NCI-H748 (cell line): ENCODE data around the gene GDAP2.
"Not testable (repeated sequence)": the region's sequence is repeated elsewhere in the genome, so short reads cannot be mapped to it uniquely, and the experiment has no call there.

Experiments
- DNase-seq: peaks from one replicate; lab custom pipeline; 2025; ENCODE audit not compliant: unreplicated experiment; lab: John Stamatoyannopoulos, UW

Gene GDAP2

GRCh38 chr1:117929343-117930172, at the start of gene GDAP2, which contains the start of gene WDR3:
TSS of gene GDAP2 (minus strand) at chr1:117929621. CDS start at chr1:117920357, 9,264 bp downstream.
TSS of gene WDR3 (plus strand) at chr1:117929739. CDS start at chr1:117933320, 3,581 bp downstream.
- peak; percentile 98 for DNase-seq

DNA sequence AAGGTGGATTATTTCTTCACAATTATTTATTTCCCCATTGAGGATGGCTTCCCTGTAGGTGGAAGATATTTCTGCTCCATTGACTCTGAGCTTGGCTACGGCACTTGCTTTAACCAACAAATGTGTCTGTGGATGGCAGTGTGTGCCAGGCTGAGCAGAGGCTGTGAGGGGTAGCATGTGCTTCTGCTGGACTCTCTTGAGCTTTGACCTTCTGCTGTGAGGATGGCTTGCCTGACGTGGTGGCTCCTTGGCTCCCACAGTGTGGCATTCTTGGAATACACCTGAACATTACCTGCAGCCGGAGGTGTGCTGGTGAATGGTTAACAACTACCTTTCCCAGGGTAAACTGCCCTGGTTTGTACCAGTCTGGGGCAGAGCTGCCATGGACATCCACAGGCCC, 47.0 kb upstream of the GDAP2 start:
- DNase-seq, result no peak

DNA sequence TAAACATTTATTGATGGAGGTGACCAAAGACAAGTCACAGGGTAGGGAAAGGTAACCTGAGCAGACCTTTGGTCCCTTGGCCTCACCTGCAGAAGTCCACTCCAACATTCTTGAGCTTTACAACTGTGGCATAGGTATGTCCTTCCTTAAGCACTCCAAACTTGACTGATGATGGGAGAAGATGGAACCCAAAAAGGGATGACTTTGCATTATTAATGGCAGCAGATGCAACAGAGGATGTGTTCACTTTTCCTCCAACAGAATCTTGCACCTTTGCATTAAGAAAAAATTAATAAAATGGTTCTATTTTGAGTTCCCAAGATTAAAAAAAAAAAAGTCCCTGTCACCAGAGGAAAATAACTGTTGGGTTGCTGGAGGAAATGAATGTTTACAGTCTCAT, 42.4 kb upstream of the GDAP2 start:
- DNase-seq, result no peak

- DNase-seq, result no peak
Measured at GRCh38 chr1:117970252-117970651, 40.8 kb upstream of the GDAP2 start.

GRCh38 chr1:117967881-117968280, 38.5 kb upstream of the GDAP2 start:
- DNase-seq, result peak; percentile 20

GRCh38 chr1:117967477-117967876, 38.1 kb upstream of the GDAP2 start:
- DNase-seq, result peak; percentile 6

GRCh38 chr1:117964290-117965038, 35.0 kb upstream of the GDAP2 start:
- DNase-seq, result no peak

- no peak for DNase-seq
Measured at GRCh38 chr1:117959364-117959763, 29.9 kb upstream of the GDAP2 start.

DNA sequence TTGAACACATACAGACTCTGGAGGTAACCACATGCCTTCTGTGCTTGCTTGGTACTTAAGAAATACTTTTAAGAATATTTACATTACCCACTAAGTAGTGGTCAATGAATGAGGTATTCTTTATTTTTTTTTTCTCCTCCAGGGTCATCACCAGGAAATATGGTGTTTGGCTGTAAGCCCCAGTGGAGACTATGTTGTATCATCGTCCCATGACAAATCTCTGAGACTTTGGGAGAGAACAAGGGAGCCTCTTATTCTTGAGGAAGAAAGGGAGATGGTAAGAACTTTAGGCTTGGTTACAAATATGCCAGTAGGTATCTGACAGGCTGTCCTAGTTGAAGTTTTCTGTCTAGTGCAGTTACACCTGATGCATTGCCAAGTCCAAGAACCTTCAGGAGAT, 23.0 kb upstream of the GDAP2 start:
- DNase-seq, result no peak

DNA sequence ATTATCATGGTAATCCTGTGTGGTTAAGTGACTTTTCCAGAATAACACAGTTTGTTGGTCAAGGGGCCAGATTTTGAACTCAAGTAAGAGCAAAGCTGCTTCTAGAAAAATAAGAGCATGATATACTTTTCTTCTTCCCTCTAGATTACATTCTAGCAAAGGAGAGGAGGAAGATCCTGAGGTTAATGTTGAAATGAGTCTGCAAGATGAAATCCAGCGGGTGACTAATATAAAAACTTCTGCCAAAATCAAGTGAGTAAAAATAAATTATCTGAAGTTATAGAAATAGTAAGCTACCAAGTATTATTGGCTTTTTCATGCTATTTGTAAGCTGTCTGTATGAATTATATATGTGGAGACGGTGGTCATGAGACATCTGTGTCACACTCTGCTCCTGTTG, 12.9 kb upstream of the GDAP2 start:
- no peak for DNase-seq

DNA sequence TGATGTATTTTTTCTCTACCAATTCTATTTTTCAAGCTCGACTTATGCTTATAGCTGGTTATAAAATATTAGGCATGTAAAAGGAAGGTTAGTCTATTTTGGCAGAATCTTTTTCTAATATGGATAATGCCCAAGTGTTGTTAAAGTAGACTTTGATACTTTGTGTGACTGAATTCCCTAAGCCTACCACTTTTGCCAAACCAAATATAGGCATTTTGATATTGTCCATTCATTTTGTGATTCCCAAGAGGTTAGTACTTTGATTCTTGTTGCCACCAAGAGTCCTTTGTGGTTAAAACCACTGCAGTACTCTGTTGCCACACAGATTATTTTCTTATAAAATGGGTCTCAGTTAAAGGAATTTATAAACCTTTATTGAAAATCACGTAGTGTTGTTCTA, 4.3 kb upstream of the GDAP2 start:
- DNase-seq, result no peak

- DNase-seq, result no peak
Measured at GRCh38 chr1:117932576-117932975, 3.2 kb upstream of the GDAP2 start.

- peak; percentile 10 for DNase-seq
Measured at GRCh38 chr1:117930484-117930883, 1.1 kb upstream of the GDAP2 start.

DNA sequence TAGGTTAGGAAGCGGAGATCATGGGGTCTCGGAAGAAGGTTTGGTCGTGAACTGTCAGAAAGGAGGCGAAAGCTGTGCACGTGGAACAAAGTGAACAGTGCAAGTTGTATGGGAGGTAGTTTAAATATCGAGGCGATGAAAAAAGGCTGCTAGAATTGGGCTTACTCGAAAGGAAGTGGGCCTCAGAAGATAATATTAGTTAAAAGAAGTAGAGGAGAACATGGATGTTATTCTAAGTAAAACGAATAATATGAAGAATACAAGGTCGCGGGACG, 689 bp upstream of the GDAP2 start:
- DNase-seq, result no peak

DNA sequence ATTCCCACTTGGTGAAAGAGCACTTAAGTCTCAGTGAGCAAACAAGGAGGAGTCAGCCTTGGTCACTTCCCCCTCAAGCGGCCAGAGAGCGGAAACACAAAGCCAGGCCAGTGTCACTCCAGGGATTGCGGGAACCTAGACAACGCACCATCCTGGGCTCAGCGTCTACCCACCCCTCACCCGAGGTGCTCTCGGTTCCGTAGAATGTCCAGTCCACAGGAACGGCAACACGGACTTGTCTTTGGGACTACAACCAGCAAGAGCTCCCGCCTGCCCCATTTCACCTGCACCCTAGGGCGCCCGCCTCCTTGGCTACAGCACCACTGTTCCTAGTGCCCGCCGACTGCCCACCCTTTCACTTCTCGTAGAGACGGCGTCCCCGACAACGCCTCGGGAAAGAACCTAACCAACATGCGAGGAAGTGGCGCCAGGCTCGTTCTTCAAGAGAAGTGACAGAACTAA, 509 bp downstream of the GDAP2 start:
- DNase-seq, result peak; percentile 64

DNA sequence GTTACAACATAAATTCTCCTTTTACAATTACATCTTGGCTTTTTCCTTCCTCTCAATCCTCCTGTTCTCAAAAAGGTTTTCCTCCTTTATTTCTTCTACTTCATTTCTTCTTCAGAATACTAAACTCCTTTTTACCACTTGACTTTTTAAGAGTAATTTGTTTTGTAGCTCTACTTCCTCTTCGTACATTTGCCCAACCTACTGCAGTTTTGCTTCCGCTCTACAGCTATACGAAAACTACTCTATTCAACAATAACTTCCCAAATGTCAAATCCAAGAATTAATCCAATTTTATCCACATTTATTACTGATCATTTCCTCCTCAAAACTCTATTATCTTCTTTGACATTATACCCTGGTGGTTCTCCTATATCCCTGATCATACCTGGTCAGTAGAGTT, 3.4 kb downstream of the GDAP2 start:
- DNase-seq, result no peak

DNA sequence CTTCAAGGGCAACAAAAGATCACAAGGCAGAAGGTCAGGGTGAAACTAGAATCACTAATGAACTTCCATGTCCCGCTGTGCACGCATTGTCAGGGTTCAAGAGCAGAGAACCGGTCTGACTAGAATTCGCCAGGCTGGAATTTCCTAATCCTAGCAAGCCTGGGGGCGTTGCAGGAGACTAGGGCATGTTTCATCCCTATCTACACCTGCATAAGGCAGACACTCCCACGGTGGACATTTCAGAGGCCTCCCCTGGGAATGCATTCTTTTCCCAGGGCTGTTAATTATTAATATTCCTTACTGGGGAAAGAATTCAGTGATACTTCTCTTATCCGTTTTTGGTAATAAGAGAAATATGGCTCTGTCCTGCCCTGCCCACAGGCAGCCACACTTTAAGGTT, 6.7 kb downstream of the GDAP2 start:
- not testable (repeated sequence) for DNase-seq

DNA sequence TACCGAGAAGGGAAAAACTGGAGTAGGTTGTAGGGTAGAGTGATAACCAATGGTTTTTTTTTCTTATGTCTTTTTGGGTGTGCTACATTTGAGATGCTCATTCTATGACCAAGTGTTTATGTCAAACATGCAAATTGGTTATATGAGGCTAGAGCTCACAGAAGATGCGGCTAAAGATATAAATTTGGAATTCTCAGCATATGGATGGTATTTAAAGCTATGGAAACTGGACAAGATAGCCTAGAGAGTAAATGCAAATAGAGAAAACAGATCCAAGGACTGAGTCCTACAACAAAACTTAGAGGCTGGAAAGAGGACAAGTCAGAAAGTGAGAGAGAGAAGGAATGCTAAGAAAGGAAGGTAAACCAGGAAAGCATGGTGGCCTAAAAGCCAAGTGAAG, 7.4 kb downstream of the GDAP2 start:
- no peak for DNase-seq

GRCh38 chr1:117919376-117919775, 10.0 kb downstream of the GDAP2 start:
- no peak for DNase-seq

GRCh38 chr1:117911051-117911450, 18.4 kb downstream of the GDAP2 start:
- DNase-seq, result no peak

- DNase-seq, result no peak
Measured at GRCh38 chr1:117905019-117905418, 24.4 kb downstream of the GDAP2 start.

GRCh38 chr1:117904485-117904884, 24.9 kb downstream of the GDAP2 start:
- no peak for DNase-seq
